ENCODE measurements around the gene TSNAX.
"Not testable (repeated sequence)": the region's sequence is repeated elsewhere in the genome, so short reads cannot be mapped to it uniquely, and the experiment has no call there.

Gene TSNAX

GRCh38 chr1:231564373-231564772, 35.9 kb downstream of the TSNAX start:
- DNase-seq, result no peak

GRCh38 chr1:231566496-231566895, 38.0 kb downstream of the TSNAX start:
- DNase-seq, result no peak

- not testable (repeated sequence) for DNase-seq
Measured at GRCh38 chr1:231570262-231570661, 41.8 kb downstream of the TSNAX start.

GRCh38 chr1:231571904-231572303, 43.4 kb downstream of the TSNAX start:
- DNase-seq, result no peak

GRCh38 chr1:231575472-231575871, 47.0 kb downstream of the TSNAX start:
- no peak for DNase-seq

GRCh38 chr1:231576804-231577718, 48.6 kb downstream of the TSNAX start:
- DNase-seq, result no peak

GRCh38 chr1:231580874-231581273, 52.4 kb downstream of the TSNAX start:
- DNase-seq, result no peak

- peak; percentile 56 for DNase-seq
Measured at GRCh38 chr1:231581859-231582258, 53.4 kb downstream of the TSNAX start.

GRCh38 chr1:231583376-231583775, 54.9 kb downstream of the TSNAX start:
- DNase-seq, result no peak

GRCh38 chr1:231584117-231584516, 55.6 kb downstream of the TSNAX start:
- peak; percentile 39 for DNase-seq

- DNase-seq, result no peak
Measured at GRCh38 chr1:231584921-231585320, 56.5 kb downstream of the TSNAX start.

GRCh38 chr1:231590453-231591198, 62.2 kb downstream of the TSNAX start:
- DNase-seq, result peak; percentile 11

- no peak for DNase-seq
Measured at GRCh38 chr1:231591466-231591865, 63.0 kb downstream of the TSNAX start.

GRCh38 chr1:231592809-231593208, 64.3 kb downstream of the TSNAX start:
- no peak for DNase-seq

- not testable (repeated sequence) for DNase-seq
Measured at GRCh38 chr1:231593264-231593663, 64.8 kb downstream of the TSNAX start.

GRCh38 chr1:231594123-231594522, 65.7 kb downstream of the TSNAX start:
- DNase-seq, result no peak

GRCh38 chr1:231594749-231595148, 66.3 kb downstream of the TSNAX start:
- DNase-seq, result no peak

- no peak for DNase-seq
Measured at GRCh38 chr1:231596337-231596791, 67.9 kb downstream of the TSNAX start.

GRCh38 chr1:231597971-231598370, 69.5 kb downstream of the TSNAX start:
- DNase-seq, result no peak

GRCh38 chr1:231600458-231600976, 72.0 kb downstream of the TSNAX start:
- no peak for DNase-seq

GRCh38 chr1:231601824-231602672, 73.6 kb downstream of the TSNAX start:
- no peak for DNase-seq

- no peak for DNase-seq
Measured at GRCh38 chr1:231602673-231602984, 74.2 kb downstream of the TSNAX start.
